T-helper 17 cell (primary cell): Measurements from ENCODE around the gene MAGI1. TPM values are rescaled to one million over a fixed set of nuclear protein-coding genes. Genes with fewer than 3 reads are reported as not detected.
"Not testable (repeated sequence)": the region's sequence is repeated elsewhere in the genome, so short reads cannot be mapped to it uniquely, and the experiment has no call there.

Experiments used
- ATAC-seq: fragments of 150-1000 bp; cut with Tn5 transposase; 2 replicates; pipeline ENCODE4 v1.10.0; 2021; ENCODE audit warnings: mild to moderate bottlenecking, moderate library complexity
- DNase-seq, 3 donors: peaks; one replicate each; pipeline versions ENCODE4 v3.0.0 to v3.0.0-alpha.2; 2020 to 2021
- H3K9me3 ChIP-seq: one replicate; pipeline ENCODE4 v1.7.0; 2013; ENCODE audit warnings: low read length, mild to moderate bottlenecking; ENCODE audit not compliant: control insufficient read depth, poor library complexity, severe bottlenecking
- H3K27ac Mint-ChIP-seq: one replicate; pipeline ENCODE4 v1.8.0; 2022; ENCODE audit warnings: mild to moderate bottlenecking, moderate library complexity, mixed read lengths
- H3K27me3 Mint-ChIP-seq: one replicate; pipeline ENCODE4 v1.8.0; 2022; ENCODE audit warnings: mixed read lengths
- H3K36me3 Mint-ChIP-seq: one replicate; pipeline ENCODE4 v1.8.0; 2022; ENCODE audit warnings: low read depth, mixed read lengths
- H3K4me1 Mint-ChIP-seq: one replicate; pipeline ENCODE4 v1.8.0; 2022; ENCODE audit warnings: mild to moderate bottlenecking, mixed read lengths
- H3K4me3 Mint-ChIP-seq: one replicate; pipeline ENCODE4 v1.8.0; 2022; ENCODE audit warnings: mild to moderate bottlenecking, moderate library complexity, mixed read lengths
- total RNA-seq, 4 donors: library from RNA in 2 of 4; stranded (reverse) in 2 of 4; gene quantifications; one replicate each; pipeline ENCODE4 v1.2.3 and lab custom pipeline; 2022 to 2026

The MAGI1 gene
- total RNA-seq, 2 donors from 2014 or later: not detected

DNA sequence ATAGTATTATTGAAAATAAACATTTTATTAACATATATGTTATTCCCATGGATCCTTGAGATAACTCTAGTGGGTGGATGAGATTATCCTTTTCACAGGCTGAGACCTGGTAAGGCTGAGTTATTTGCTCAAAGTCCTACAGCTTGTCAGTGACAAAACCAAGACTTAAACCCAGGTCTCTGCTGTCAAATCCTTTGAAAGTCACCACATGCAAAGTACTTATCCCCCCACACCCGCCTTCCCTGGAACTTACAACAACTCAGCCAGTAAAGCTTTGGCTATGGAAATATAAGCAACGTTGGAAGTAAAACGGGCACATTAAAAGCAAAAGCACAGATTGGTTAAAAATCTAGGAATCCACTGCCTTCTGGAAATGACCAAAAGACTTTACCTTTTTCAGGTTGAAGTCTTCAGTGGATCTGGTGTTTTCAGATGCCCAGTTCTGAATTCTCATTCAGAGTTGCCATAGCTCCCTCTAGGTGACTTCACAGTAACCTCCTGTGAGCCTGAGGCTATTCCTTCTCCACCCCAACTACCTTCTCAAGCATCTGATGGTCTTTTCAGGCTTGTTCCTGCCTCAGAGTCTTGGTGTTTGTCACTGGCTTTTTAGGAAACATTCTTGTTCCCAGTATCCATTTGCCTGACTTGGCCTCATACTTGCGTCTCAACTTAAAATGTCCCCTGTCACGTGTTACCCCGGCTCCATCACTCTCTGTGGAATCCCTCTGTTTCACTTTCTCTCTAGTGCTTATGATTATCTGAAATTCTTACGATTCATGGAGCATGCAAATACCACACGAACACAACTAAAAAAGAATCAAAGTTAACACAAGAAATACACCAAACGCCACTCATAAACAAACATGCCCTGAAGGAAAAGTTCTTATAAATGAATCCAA lies 131.2 kb downstream of the MAGI1 start:
- ATAC-seq (no peak), DNase-seq (no peak)
- no peak overlapping the region for H3K4me3 Mint-ChIP-seq
- no peaks in the 10 kb centered on the region for H3K9me3 ChIP-seq
- H3K27me3 Mint-ChIP-seq: no peaks in the 10 kb centered on the region
- H3K27ac Mint-ChIP-seq: no peak overlapping the region
- H3K4me1 Mint-ChIP-seq: no peaks in the 10 kb centered on the region
- H3K36me3 Mint-ChIP-seq: no peaks in the 10 kb centered on the region

DNA sequence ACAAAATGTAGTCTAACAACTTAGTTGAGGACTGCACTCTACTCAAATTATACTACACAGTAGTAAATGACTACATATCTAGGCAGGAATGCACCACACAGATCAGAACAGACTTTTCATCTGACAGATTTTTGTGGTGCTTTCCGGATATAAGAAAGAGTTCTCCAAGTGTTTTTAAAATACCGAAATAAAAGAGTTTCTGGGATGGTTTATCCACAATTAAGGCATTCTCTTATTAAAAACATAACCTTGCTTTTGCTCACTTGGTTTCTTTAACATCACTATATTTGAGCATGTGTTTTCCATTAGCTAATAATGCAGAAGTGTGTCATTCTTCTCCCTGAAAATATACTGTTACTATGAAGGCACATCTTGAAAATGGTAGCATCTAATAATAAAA lies 132.9 kb downstream of the MAGI1 start:
- ATAC-seq (no peak), DNase-seq (no peak)
- Mint-ChIP-seq H3K36me3 (no peaks in the 10 kb centered on the region), H3K4me1 (no peaks in the 10 kb centered on the region), H3K4me3 (no peak overlapping the region), H3K27ac (no peak overlapping the region), H3K27me3 (peaks cover 5% of the 10 kb centered on the region)
- H3K9me3 ChIP-seq: no peaks in the 10 kb centered on the region

DNA sequence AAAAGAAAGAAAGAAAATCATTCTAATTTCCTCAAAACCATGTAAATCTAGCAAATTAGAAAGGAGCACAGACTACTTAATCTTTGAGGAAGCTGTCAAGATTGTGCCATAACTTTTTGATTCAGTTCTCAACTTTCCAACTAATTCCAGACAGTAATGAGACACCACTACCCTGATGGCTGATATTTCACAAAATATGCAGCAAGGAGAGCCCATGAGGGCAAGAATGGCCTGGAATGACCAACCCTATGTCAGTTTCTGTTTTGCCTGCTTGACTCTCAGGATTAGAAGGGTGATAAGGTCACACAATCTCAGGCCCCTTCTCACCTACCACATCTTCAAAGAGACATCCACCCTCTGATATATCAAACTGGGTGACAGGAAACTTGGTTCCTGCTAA lies 134.7 kb downstream of the MAGI1 start:
- no peak for DNase-seq
- H3K4me3 Mint-ChIP-seq: no peak overlapping the region
- H3K9me3 ChIP-seq: no peaks in the 10 kb centered on the region
- no peaks in the 10 kb centered on the region for H3K4me1 Mint-ChIP-seq
- H3K27me3 Mint-ChIP-seq: peaks cover 6% of the 10 kb centered on the region
- H3K27ac Mint-ChIP-seq: no peak overlapping the region
- no peak for ATAC-seq
- H3K36me3 Mint-ChIP-seq: no peaks in the 10 kb centered on the region

DNA sequence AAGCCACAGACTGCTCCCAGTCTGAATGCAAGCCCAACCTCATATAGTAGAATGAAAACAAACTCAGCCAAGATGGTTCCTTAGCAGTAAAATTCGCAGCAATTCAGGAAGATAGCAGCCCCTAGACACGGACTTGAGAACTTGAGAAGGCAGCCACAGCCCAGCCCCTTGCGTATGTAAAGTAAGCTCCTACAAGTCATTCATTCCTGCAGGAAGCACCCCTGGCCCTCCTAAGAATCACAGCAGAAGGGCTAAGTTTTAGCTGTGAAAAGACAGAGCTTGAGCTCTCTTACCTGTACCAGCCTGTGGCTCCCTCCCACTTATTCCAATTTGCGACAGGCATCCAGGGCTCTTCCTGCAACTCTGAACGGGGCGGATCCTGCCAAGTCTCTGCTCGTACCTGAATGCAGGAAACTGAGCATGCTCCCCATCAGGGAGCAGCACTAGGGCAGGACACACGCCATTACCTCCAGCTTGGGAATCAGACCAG lies 136.4 kb downstream of the MAGI1 start:
- Mint-ChIP-seq H3K4me3 (no peak overlapping the region), H3K27ac (no peak overlapping the region), H3K27me3 (peaks cover 6% of the 10 kb centered on the region), H3K4me1 (no peaks in the 10 kb centered on the region), H3K36me3 (no peaks in the 10 kb centered on the region)
- ATAC-seq (no peak), DNase-seq (no peak)
- H3K9me3 ChIP-seq: no peaks in the 10 kb centered on the region

DNA sequence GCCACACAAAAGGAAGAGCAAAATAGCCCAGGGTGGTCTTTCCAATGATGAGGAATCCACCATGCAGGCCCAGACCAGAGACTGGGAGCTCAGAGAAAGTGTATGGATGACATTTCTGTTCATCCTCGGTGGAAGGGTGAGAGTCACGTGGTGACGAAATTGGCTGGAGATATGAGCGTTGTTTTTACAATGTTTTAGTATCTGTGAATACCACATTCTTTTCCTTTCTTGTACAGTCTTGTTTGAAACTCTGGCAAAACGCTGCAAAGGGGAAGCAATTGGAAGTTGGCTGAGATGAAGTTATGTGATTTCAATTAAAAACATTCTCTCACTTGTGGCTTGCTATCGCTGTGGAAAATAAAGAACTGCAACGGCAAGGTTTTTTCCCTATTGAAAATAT lies 137.5 kb downstream of the MAGI1 start:
- Mint-ChIP-seq H3K27ac (no peak overlapping the region), H3K4me1 (no peaks in the 10 kb centered on the region), H3K27me3 (peaks cover 6% of the 10 kb centered on the region), H3K36me3 (no peaks in the 10 kb centered on the region), H3K4me3 (no peak overlapping the region)
- no peaks in the 10 kb centered on the region for H3K9me3 ChIP-seq
- ATAC-seq (no peak), DNase-seq (no peak)

DNA sequence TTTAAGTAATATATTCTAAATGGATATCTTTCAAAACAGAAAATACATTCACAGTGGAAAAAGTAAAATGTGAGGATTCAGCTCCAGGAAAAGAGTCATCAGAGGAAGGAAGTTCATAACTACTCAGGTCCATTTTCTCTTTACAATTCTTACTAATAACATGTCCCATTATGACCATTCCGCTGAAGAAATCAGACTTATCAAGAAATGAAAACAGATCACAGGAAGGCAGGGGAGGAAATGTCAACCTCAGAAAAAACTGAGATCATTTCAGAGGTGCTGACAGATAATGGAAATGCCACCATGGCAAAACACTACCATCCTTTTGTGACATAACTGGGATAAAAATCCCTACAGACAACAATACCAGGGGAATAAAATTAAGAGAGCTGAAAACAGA lies 139.5 kb downstream of the MAGI1 start:
- ATAC-seq: no peak
- Mint-ChIP-seq H3K4me3 (no peak overlapping the region), H3K4me1 (no peaks in the 10 kb centered on the region), H3K27ac (no peak overlapping the region), H3K27me3 (peaks cover 6% of the 10 kb centered on the region), H3K36me3 (no peaks in the 10 kb centered on the region)
- no peak for DNase-seq
- H3K9me3 ChIP-seq: no peaks in the 10 kb centered on the region

DNA sequence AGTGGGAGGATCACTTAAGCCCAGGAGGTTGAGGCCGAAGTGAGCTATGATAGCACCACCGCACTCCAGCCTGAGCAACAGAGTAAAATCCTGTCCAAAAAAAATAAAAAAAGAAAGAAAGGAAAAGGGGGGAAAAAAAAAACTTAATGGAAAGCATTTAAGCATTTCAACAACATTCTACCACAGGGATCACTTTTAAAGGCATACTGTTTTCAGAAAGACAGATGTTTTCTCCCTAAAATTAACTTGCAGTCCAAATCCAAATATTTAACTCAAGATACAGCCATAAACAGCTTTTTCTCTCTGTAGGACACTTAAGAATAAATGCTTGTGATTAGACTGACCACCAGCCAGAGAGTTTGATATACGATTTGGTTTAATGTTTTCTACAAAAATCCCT lies 141.0 kb downstream of the MAGI1 start:
- DNase-seq (no peak), ATAC-seq (no peak)
- Mint-ChIP-seq H3K36me3 (no peaks in the 10 kb centered on the region), H3K27ac (no peak overlapping the region), H3K27me3 (peaks cover 12% of the 10 kb centered on the region), H3K4me1 (no peaks in the 10 kb centered on the region), H3K4me3 (no peak overlapping the region)
- no peaks in the 10 kb centered on the region for H3K9me3 ChIP-seq

DNA sequence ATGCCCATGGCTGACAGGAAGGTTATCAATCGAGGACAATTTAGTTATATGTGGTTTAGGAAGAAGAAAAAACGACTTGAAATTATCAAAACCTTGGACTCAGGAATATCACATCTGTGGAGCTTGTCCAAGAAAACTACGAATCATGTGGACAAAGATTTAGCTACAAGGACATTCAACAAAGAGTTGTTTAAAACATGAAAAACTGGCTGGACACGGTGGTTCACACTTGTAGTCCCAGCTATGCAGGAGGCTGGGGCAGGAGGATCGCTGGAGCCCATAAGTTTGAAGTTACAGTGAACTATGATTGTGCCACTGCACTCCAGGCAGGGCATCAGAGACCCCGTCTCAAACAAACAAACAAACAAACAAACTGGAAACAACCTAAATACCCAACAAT lies 142.4 kb downstream of the MAGI1 start:
- DNase-seq (no peak), ATAC-seq (no peak)
- Mint-ChIP-seq H3K27me3 (peaks cover 12% of the 10 kb centered on the region), H3K27ac (no peak overlapping the region), H3K4me1 (no peaks in the 10 kb centered on the region), H3K4me3 (no peak overlapping the region), H3K36me3 (no peaks in the 10 kb centered on the region)
- no peaks in the 10 kb centered on the region for H3K9me3 ChIP-seq

DNA sequence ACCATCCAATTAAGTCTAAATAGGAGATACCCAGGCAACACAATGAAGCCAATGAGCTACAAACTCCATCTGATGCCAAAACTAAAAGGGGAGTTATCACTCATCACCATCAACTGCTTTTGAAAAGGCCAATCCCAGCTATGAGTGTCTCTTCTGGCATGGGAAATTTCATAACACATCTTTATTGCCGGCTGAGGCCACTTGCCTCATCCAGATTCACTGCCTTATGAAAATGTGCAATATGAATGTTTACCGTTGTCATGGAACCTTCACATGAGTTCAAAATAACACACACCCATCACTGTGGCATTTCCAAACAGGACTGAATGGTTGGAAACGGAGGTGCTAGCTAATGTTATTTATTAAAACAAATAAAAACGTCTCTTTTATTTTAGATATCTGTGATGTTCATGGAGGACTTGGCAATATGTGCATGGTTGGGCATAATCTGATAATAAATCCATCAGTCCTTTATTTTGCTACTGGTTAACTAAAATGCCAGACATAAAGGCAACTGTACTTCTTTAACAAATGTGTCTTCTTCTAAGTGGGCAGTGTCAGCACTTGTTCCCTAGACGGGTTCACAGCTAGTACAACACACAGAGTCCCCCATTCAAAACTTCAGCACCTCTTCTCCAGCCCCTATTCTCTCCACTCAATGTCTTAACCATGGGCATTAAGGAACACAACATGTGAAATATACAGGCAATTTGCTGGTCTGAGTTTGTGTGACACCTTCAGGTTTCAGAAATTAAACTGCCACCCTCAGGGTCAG lies 143.9 kb downstream of the MAGI1 start:
- H3K36me3 Mint-ChIP-seq: no peaks in the 10 kb centered on the region
- H3K27ac Mint-ChIP-seq: no peak overlapping the region
- H3K4me1 Mint-ChIP-seq: no peaks in the 10 kb centered on the region
- ATAC-seq: no peak
- DNase-seq: no peak
- no peaks in the 10 kb centered on the region for H3K9me3 ChIP-seq
- no peak overlapping the region for H3K4me3 Mint-ChIP-seq
- H3K27me3 Mint-ChIP-seq: peaks cover 6% of the 10 kb centered on the region

DNA sequence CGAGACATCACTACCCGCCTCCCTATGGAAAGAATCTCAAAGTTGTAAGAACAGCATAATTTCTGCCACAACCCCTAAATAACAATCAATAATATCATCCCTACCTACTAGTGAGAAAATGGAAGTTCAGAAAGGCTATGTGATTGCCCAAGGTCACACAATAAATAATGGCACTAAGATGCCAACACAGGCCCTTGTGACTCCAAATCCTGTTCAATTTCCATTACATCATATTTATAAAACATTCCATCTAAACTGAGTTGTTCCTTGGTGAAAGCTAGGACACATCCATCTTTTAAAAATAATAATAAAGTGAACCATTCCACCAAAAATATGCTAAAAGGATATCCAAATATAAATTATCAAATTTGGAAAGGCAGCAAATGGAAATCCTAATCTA lies 144.6 kb downstream of the MAGI1 start:
- no peaks in the 10 kb centered on the region for H3K4me1 Mint-ChIP-seq
- no peak overlapping the region for H3K27ac Mint-ChIP-seq
- DNase-seq (no peak), ATAC-seq (no peak)
- peaks cover 6% of the 10 kb centered on the region for H3K27me3 Mint-ChIP-seq
- H3K4me3 Mint-ChIP-seq: no peak overlapping the region
- no peaks in the 10 kb centered on the region for H3K9me3 ChIP-seq
- H3K36me3 Mint-ChIP-seq: no peaks in the 10 kb centered on the region

DNA sequence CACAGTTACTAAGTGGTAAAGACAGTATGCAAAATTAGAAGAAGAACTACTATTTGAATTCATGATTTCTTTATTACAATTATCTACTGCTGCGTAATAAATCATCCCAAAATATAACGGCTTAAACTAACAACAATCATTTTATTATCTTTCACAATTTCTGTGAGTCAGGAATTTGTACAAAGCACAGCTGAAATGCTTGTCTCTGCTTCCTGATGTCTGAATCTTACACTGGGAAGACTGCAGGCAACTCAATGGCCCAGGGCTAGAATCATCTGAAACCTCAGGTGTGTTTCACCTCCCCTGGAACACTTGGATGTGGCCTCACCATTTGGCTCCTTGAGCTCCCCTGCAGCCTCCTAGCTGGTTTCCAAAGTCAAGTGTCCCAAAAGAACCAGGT lies 145.1 kb downstream of the MAGI1 start:
- H3K36me3 Mint-ChIP-seq: no peaks in the 10 kb centered on the region
- DNase-seq: no peak
- H3K9me3 ChIP-seq: no peaks in the 10 kb centered on the region
- H3K27me3 Mint-ChIP-seq: peaks cover 6% of the 10 kb centered on the region
- no peaks in the 10 kb centered on the region for H3K4me1 Mint-ChIP-seq
- no peak overlapping the region for H3K27ac Mint-ChIP-seq
- ATAC-seq: no peak
- H3K4me3 Mint-ChIP-seq: no peak overlapping the region

DNA sequence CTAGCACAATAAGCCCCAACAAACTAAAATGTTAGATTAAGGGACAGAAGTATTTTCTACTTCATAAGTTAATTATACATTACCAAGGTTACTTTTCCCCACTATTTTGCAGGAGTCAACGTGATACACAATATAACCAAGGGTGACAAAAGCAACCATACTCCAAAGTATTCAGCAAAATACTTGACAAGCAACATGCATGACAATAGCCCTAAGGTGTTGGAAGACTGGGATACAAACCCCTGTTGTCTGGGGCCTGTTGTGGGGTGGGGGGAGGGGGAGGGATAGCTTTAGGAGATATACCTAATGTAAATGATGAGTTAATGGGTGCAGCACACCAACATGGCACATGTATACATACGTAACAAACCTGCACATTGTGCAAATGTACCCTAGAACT lies 147.2 kb downstream of the MAGI1 start:
- H3K36me3 Mint-ChIP-seq, ATAC-seq, H3K4me3 Mint-ChIP-seq, H3K27ac Mint-ChIP-seq, H3K9me3 ChIP-seq, H3K4me1 Mint-ChIP-seq, DNase-seq, H3K27me3 Mint-ChIP-seq: not testable (repeated sequence)

DNA sequence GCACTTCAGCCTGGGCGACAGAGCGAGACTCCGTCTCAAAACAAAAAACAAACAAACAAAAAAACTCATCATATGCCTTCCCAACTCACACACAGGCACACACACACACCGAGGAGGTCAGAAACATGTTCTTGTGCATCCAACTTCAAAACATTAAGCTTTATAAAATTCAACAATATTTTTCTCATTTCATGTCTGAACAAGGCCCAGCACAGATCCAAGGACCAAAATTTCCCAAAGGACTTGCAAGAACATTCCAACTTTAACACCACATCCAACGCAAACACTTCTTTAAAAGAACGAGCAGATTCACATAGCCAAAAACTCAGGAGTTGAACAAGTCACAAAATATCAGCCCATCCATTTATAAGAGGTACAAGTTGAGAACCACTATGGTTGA lies 148.4 kb downstream of the MAGI1 start:
- no peak overlapping the region for H3K27ac Mint-ChIP-seq
- no peaks in the 10 kb centered on the region for H3K4me1 Mint-ChIP-seq
- no peaks in the 10 kb centered on the region for H3K36me3 Mint-ChIP-seq
- no peaks in the 10 kb centered on the region for H3K9me3 ChIP-seq
- DNase-seq (no peak), ATAC-seq (no peak)
- H3K27me3 Mint-ChIP-seq: peaks cover 6% of the 10 kb centered on the region
- H3K4me3 Mint-ChIP-seq: no peak overlapping the region
